GM10266 (cell line): Measurements from ENCODE around the gene SLC12A7.
A peak's percentile ranks its signal among the peaks of the same experiment; 100 is the strongest.

ENCODE experiments used
- DNase-seq: peaks from one replicate; pipeline ENCODE4 v3.0.0; 2012; ENCODE audit errors: extremely low spot score
- TF ChIP-seq, protein P1 (sequence below): IDR thresholded peaks from 2 replicates; pipeline ENCODE4 v1.5.1; 2012; ENCODE audit warnings: mild to moderate bottlenecking, low read depth; ENCODE audit not compliant: control insufficient read depth, insufficient read depth; ENCODE audit errors: missing control alignments

SLC12A7 gene

DNA sequence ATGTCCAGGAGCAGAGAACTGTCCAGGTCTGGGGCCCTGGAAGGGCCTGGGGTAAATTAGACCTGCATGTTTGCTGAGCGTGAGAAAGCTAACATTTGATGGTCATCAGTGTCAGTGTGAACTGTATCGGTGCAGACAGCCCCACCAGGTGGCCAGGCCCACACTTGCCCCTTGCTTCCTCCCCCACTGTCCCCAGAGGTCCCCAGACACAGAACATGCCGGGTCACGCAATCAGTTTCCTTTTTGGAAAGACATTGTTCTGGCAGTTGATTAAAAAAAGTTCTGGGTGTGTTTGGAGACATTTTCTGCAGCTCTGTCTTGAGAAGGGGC lies 101.7 kb downstream of the SLC12A7 start:
- DNase-seq = no peak

DNA sequence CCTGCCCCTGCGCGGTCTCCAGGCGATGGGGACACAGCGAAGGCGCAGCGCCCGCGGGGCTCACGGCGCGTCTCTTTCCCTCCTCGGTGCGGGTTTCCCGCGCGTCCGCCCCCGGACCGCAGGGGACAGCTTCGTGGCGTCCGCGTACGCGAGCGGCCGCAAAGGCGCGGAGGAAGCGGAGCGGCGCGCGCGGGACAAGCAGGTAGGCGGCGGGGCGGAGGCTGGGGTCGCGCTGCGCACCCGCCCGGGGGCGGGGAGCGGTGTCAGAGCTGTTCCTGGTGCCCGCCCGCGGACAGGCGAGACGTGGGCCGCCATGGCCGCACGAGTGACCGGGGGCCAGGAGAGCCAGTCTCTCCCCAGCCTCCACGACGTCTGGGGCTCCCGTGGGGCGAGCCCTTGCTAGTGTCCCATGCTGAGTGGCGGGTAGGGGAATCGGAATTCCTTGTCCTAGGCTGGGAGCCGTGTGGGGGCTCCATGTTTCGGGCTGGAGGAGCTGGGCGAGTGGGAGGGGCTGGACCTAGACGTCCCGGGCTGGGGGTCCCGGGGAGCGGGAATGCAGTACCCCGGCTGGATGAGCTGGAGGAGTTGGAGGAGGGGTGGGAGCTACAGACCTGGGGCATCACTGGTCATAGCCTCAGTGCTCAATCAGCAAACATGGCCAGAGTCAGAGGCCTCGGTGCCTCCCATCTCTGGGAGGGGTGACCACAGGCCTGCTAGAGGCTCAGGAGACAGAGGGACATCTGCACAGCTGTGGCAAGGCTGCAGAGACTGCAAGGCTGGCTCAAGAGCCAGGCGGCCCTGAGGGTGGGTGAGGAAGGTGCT lies 102.3 kb downstream of the SLC12A7 start:
- TF ChIP-seq, protein P1, sequence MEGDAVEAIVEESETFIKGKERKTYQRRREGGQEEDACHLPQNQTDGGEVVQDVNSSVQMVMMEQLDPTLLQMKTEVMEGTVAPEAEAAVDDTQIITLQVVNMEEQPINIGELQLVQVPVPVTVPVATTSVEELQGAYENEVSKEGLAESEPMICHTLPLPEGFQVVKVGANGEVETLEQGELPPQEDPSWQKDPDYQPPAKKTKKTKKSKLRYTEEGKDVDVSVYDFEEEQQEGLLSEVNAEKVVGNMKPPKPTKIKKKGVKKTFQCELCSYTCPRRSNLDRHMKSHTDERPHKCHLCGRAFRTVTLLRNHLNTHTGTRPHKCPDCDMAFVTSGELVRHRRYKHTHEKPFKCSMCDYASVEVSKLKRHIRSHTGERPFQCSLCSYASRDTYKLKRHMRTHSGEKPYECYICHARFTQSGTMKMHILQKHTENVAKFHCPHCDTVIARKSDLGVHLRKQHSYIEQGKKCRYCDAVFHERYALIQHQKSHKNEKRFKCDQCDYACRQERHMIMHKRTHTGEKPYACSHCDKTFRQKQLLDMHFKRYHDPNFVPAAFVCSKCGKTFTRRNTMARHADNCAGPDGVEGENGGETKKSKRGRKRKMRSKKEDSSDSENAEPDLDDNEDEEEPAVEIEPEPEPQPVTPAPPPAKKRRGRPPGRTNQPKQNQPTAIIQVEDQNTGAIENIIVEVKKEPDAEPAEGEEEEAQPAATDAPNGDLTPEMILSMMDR = no peak
- DNase-seq = no peak

More for the DNA sequence above, 101.7 kb downstream of the SLC12A7 start:
- TF ChIP-seq, protein P1 = peak; percentile 18

DNA sequence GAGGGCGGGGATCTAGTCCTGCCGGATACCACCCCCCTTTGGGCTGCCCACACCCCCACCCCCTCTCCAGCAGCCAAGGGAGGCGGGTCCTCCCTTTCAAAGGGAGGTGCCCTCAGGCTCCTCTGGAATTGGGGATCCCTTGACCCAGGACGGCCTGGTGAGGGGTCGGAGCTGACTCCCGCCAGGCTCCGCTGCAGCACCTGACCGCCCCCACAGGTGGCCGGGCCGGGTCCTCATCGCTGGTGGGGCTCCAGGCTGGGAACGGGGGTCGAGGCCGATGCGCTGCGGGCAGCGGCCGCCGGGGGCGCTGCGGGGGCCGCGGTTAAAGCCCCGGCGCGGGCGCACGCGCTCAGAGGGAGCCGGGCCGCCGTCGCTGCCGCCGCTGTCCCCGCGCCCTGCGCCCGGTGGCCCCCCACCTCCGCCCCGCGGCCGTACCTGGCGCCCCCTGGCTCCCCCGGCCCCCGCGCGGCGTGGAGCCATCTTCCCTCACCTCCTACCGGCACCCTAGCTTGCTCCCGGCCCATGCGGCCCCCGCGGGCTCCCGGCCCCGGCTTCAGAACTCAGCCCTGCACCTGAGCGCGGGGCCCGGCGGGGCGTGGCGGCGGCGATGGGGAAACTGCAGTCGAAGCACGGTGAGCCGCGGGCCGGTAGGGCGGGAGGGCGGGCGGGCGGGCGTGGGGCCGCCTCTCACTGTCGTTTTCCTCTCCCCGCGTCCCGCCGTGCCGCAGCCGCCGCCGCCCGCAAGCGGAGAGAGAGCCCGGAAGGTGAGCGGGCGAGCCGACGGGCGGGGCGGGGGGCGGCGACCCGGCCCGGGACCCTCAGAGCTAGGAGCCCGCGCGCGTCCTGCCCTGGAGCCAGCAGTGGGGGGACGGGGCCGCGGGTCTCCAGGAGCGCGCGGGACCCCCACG lies 103.2 kb downstream of the SLC12A7 start, which contains the start of gene NKD2:
NKD2 (plus strand) TSS at position 352 of the 908 bp plus-strand sequence; CDS start at position 608, 256 bp downstream.
- DNase-seq = peak; percentile 87
- TF ChIP-seq, protein P1 = peak; percentile 63

DNA sequence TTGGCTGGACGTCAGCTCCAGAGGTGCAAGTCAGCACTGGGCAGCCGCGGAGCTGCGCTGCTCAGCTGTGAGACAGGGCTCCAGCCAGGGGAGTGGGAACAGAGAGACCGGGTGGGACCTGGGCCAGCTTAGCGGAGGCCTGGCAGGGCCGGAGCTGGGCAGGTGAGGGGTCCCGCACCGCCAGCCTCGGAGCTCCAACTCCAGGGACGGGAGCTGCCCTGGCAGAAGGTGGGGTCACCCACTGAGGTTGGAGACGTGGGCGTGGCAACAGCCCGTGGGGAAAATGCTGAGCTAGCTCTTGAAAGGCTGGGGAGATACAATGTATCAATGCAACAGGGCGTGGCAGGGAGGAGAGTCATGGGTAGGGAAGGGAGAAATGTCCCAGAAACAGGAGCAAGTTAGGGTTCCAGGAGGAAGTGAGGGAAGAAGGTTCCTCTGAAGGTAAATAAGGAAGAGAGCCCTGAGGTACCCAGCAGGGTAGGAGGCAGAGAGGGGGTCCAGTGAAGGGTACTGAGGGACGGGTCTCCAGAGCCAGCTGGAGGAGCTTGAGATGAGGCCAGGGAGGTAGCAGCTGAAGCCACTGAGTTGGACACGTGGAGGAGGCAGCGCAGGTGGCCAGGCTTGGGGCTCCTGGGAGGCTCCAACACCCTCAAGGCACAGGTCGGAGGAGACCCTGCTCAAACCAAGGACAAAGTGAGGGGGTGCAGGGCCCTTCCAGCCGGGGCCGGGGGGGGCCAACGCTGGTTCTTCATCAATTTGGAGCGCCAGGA lies 104.0 kb downstream of the SLC12A7 start:
- TF ChIP-seq, protein P1 = no peak
- no peak for DNase-seq

DNA sequence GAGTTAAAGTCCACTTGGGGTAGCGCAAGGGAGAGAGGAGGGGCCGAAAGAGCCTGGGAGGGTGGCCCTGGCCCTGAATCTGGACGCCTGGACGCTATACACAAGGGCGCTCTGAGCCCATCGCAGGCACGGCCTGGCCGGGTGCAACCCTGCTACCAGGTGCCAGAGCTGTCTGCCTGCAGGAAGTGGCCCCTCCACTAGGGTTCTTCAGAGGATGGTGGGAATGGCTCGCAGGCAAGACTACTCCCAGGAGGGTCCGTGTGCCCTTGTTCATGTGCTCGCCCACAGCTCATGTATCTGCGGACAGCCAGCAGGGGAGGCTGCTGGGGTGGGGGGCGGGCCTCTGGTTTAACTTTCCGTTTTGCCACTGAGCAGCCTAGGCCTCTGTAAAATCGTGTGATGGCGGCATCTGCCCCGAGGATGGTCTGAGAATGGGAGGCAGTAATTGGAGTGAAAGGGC lies 104.6 kb downstream of the SLC12A7 start:
- no peak for DNase-seq

DNA sequence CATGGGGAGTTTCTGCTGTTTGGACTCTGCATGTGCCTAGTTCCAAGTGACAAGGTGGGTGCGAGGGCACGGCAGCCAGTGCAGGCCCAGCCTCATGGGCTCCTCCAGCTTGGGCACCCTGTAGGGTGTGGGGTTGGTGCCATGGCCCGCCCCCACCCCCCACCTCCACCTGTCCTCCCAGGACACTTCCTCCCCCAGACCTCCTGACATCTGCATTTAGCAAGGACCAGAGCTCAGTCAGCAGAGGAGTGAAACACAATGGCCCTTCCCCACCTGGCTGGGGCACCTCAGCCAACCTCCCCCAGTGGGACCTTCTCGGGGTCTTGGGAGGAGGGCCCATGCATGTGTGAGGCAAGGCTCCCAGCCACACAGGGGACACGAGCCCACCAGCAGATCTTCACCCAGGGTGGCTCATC lies 105.2 kb downstream of the SLC12A7 start:
- DNase-seq = no peak
- TF ChIP-seq, protein P1 = no peak

More for the DNA sequence above, 104.6 kb downstream of the SLC12A7 start:
- TF ChIP-seq, protein P1 = no peak
